Parathyroid adenoma (tissue), 2 donors: ENCODE data around the gene S100A7A.

Source experiments
- H2AFZ ChIP-seq: fragments of 300-600 bp; sonication (generic); one replicate; pipeline ENCODE4 v1.7.0; 2017; ENCODE audit warnings: antibody characterized with exemption, mild to moderate bottlenecking
- H3K27ac ChIP-seq: fragments of 300-600 bp; sonication (generic); one replicate; pipeline ENCODE4 v1.7.0; 2017
- H3K27me3 ChIP-seq: fragments of 300-600 bp; sonication (generic); one replicate; pipeline ENCODE4 v1.7.0; 2017; ENCODE audit warnings: low read length; ENCODE audit not compliant: control insufficient read depth, insufficient read depth
- H3K36me3 ChIP-seq: fragments of 300-600 bp; sonication (generic); one replicate; pipeline ENCODE4 v1.7.0; 2017; ENCODE audit warnings: low read length; ENCODE audit not compliant: control insufficient read depth, insufficient read depth
- H3K4me1 ChIP-seq: fragments of 300-600 bp; sonication (generic); one replicate; pipeline ENCODE4 v1.7.0; 2017; ENCODE audit warnings: control low read depth
- H3K4me2 ChIP-seq: fragments of 300-600 bp; sonication (generic); one replicate; pipeline ENCODE4 v1.7.0; 2017; ENCODE audit warnings: low read length
- H3K4me3 ChIP-seq: fragments of 300-600 bp; sonication (generic); one replicate; pipeline ENCODE4 v1.7.0; 2017; ENCODE audit warnings: low read depth, low read length
- H3K79me2 ChIP-seq: fragments of 300-600 bp; sonication (generic); one replicate; pipeline ENCODE4 v1.7.0; 2017; ENCODE audit warnings: control low read depth
- H3K9ac ChIP-seq: fragments of 300-600 bp; sonication (generic); one replicate; pipeline ENCODE4 v1.7.0; 2017; ENCODE audit warnings: mild to moderate bottlenecking
- H3K9me3 ChIP-seq: fragments of 300-600 bp; sonication (generic); one replicate; pipeline ENCODE4 v1.7.0; 2017; ENCODE audit warnings: low read length; ENCODE audit not compliant: control insufficient read depth
- CTCF ChIP-seq: fragments of 300-600 bp; sonication (generic); IDR thresholded peaks from one replicate; pipeline ENCODE4 v1.7.0; 2017; ENCODE audit warnings: antibody characterized with exemption, mild to moderate bottlenecking
- donor health status: primary hyperparathyroidism.

S100A7A gene

DNA sequence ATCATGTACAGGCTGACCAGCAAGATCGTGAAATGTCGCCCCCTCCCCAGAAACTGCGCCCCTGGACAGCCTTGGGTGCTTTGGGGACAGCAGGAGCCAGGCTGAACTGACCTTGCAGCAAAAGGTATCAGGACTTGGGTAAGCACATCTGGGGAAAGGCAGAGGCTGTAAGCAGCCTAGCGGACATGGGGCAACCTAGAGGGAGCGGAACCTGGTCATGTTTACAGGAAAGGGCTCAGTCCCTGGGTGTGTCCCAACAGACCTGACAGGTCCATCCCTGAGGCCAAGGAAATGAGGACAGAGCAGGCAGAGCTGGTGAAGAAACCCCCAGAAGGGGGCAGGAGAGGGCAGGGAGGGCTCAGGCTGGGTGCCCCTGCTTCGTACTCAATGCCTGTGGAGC lies 22.4 kb upstream of the S100A7A start:
- no peaks in the 10 kb centered on the region for H3K4me1 ChIP-seq
- H3K27me3 ChIP-seq: no peaks in the 10 kb centered on the region
- no peaks in the 10 kb centered on the region for H3K79me2 ChIP-seq
- TF ChIP-seq CTCF: no peak
- H3K9ac ChIP-seq: no peak overlapping the region
- no peaks in the 10 kb centered on the region for H3K36me3 ChIP-seq
- H3K9me3 ChIP-seq: no peaks in the 10 kb centered on the region
- no peak overlapping the region for H3K4me2 ChIP-seq
- no peak overlapping the region for H3K4me3 ChIP-seq
- H2AFZ ChIP-seq: no peak overlapping the region
- no peak overlapping the region for H3K27ac ChIP-seq

DNA sequence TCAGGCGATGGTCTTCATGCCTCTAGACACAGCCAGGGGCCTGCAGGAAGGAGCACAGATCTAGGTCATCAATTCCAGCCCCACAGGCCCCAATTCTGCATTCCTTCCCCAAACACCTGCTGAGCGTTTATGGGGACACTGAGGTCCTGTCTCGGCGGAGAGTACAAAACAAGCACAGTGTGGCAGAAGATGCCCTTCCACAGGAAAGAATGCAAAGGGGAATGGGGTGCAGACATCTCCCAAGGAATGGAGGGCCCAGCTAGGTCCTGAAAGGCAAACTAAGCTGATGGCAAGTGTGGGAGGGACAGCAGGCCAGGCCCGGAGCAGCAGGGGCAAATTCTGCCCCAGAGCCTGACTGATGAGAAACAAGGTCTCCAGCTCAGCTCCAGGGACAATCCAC lies 21.9 kb upstream of the S100A7A start:
- no peak for TF ChIP-seq CTCF
- H3K9ac ChIP-seq: no peak overlapping the region
- no peaks in the 10 kb centered on the region for H3K27me3 ChIP-seq
- no peak overlapping the region for H3K4me2 ChIP-seq
- no peaks in the 10 kb centered on the region for H3K36me3 ChIP-seq
- no peaks in the 10 kb centered on the region for H3K4me1 ChIP-seq
- no peaks in the 10 kb centered on the region for H3K79me2 ChIP-seq
- no peak overlapping the region for H2AFZ ChIP-seq
- no peaks in the 10 kb centered on the region for H3K9me3 ChIP-seq
- no peak overlapping the region for H3K4me3 ChIP-seq
- no peak overlapping the region for H3K27ac ChIP-seq

DNA sequence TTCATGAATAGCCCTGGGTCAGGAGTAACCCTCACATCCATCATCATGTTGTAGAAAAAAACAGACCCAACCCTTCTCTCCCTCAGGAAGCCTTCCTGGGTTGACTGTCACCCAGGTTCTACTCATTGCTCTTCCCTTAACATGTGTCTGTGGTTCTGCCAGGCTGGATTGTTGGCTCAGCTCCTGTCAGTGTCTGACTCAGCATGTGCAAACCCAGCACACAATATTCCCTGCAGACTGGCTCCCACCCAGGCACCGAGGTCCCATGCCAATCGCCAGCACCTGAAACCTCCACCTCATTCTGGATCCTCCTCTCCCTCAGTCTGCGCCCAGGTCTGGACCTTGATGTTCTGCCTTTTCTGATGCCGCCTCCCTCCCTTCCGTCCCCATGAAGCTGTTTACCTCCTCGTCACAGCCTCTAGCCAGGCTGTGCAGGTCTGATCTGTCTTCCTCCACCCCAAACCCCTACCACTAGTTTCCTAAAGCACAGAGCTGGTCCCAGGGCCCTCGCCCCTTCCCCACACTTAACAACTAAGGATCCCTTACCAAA lies 21.1 kb upstream of the S100A7A start:
- Histone ChIP-seq H3K4me2 (no peak overlapping the region), H3K9ac (no peak overlapping the region), H3K9me3 (no peaks in the 10 kb centered on the region), H3K79me2 (no peaks in the 10 kb centered on the region), H3K4me3 (no peak overlapping the region), H3K27me3 (no peaks in the 10 kb centered on the region), H2AFZ (no peak overlapping the region), H3K36me3 (no peaks in the 10 kb centered on the region), H3K27ac (no peak overlapping the region), H3K4me1 (no peaks in the 10 kb centered on the region)
- TF ChIP-seq CTCF: no peak

- H3K9me3 ChIP-seq: no peaks in the 10 kb centered on the region
- H3K27me3 ChIP-seq: no peaks in the 10 kb centered on the region
- H3K4me1 ChIP-seq: no peaks in the 10 kb centered on the region
- no peak overlapping the region for H3K9ac ChIP-seq
- no peak for TF ChIP-seq CTCF
- H3K36me3 ChIP-seq: no peaks in the 10 kb centered on the region
- H3K4me2 ChIP-seq: no peak overlapping the region
- no peak overlapping the region for H3K4me3 ChIP-seq
- no peak overlapping the region for H2AFZ ChIP-seq
- no peaks in the 10 kb centered on the region for H3K79me2 ChIP-seq
- H3K27ac ChIP-seq: no peak overlapping the region
Observed at GRCh38 chr1:153395776-153396175, 20.5 kb upstream of the S100A7A start.

GRCh38 chr1:153396461-153396860 lies 19.9 kb upstream of the S100A7A start:
- no peak for TF ChIP-seq CTCF
- H3K27ac ChIP-seq: no peak overlapping the region
- no peak overlapping the region for H3K9ac ChIP-seq
- H3K27me3 ChIP-seq: no peaks in the 10 kb centered on the region
- H3K4me1 ChIP-seq: no peaks in the 10 kb centered on the region
- no peaks in the 10 kb centered on the region for H3K36me3 ChIP-seq
- no peak overlapping the region for H2AFZ ChIP-seq
- no peaks in the 10 kb centered on the region for H3K9me3 ChIP-seq
- no peak overlapping the region for H3K4me3 ChIP-seq
- H3K4me2 ChIP-seq: no peak overlapping the region
- no peaks in the 10 kb centered on the region for H3K79me2 ChIP-seq
